ENCODE data around the gene TTF1. TPM values are rescaled to one million over a fixed set of nuclear protein-coding genes. Genes with fewer than 3 reads are reported as not detected.

TTF1 gene
- total and polyA plus RNA-seq, 11 donors: 13.0 to 25.2 (median 16.8) TPM

DNA sequence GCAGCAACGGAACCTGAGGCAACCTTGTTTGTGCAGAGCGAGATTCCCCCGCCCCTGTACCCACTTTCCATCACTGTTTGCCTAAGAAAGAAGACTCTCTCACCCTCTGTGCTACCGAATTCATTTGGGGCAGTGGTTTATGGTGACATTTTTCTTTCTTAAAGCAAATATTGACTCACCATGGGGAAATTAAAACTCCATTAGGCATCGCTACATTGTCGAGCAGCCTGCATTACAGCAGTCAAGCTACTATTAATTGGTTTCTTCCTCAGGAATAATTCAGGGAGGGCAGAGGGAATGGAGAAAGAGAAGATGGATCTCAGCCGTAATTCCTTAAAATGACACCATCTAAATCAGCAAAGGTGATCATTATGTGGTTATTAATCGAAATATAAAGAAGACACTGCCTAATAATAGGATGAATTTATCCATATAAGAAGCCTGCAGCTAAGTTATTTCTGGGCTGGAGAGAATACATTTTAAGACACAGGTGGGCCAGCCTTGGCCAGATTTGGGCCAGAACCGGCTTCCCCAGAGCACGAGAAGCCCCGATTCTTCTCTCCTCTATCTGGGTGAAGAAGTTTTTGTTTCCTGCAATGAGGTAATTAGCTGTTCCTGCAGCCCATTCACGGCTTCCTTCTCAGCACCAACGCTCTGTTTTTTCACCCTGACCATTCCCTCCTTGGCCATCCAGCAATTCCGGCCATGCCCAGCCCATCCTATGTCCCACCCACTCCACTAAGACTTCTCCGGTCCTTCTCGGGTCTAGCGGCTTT is 20.2 kb upstream of the TTF1 start:
- Histone ChIP-seq H3K9me3 (no peaks in the 10 kb centered on the region), H3K4me3 (no peak overlapping the region), H3K27ac (no peak overlapping the region), H3K27me3 (peaks cover 0 to 63% (median 0%) of the 10 kb centered on the region in 9 donors), H3K36me3 (no peaks in the 10 kb centered on the region), H3K4me1 (no peaks in the 10 kb centered on the region)
- DNase-seq (no peak), ATAC-seq (no peak)
- 58 to 64% (median 63%) methylated on average over 17 of the region's 17 CpGs for WGBS, 4 donors
- no peak for TF ChIP-seq CTCF (IDR thresholded peaks at IDR 0.05)
- TF ChIP-seq POLR2A (IDR thresholded peaks at IDR 0.05): no peak
- intact Hi-C loops (cut with DNase I): no loop called here

GRCh38 chr9:132425675-132426062 is 19.0 kb upstream of the TTF1 start:
- no peaks in the 10 kb centered on the region for H3K4me1 ChIP-seq
- intact Hi-C loops (cut with DNase I): no loop called here
- no peak overlapping the region for H3K4me3 ChIP-seq
- H3K9me3 ChIP-seq: no peaks in the 10 kb centered on the region
- WGBS, 4 donors: 56 to 62% (median 60%) methylated on average over 7 of the region's 7 CpGs
- DNase-seq (no peak), ATAC-seq (no peak)
- peaks cover 0 to 63% (median 0%) of the 10 kb centered on the region in 9 donors for H3K27me3 ChIP-seq
- H3K27ac ChIP-seq: no peak overlapping the region
- TF ChIP-seq CTCF (IDR thresholded peaks at IDR 0.05): no peak
- TF ChIP-seq POLR2A (IDR thresholded peaks at IDR 0.05): no peak
- no peaks in the 10 kb centered on the region for H3K36me3 ChIP-seq

DNA sequence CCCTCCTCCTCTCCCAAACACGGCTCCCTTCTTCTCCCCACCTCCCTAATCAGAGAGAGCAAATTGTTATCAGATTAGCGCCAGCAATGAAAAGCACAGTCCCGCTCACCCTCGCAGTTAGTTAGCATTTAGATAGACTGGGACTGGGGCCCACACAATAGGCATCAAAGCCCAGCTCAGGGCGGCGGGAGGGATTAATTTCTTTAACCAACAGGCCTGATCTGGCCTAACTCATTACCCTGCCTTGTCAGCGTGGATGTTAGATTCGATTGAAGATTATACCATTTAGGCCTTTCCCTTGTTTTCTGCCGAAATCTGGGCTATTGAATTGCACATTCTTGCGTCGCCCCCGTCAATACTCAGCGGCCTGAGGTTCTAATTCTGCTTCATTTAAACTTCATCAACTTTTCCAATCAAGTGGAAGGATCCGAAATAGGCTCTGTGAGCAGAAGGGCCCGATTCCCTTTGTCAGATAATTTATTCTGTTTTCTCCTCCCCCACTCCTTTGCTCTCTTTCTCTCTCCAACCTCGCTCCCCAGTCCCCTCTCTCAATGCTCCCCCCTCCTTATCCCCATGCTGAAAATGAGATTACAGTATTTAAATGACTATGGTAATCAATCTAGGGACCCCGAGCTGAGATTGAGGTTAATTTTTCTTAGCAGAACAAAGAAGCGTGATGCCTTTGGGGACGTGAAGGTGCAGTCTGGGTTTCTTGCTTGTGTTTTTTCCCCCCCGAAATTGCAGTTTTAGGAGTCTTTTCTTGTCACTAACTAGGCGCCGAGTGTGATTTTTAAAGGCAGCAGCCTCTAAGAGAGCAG is 18.4 kb upstream of the TTF1 start:
- Histone ChIP-seq H3K4me1 (no peaks in the 10 kb centered on the region), H3K9me3 (no peaks in the 10 kb centered on the region), H3K27ac (no peak overlapping the region), H3K4me3 (no peak overlapping the region), H3K36me3 (no peaks in the 10 kb centered on the region), H3K27me3 (peaks cover 0 to 63% (median 0%) of the 10 kb centered on the region in 9 donors)
- intact Hi-C loops (cut with DNase I): no loop called here
- ATAC-seq (no peak), DNase-seq (no peak)
- WGBS, 4 donors: 59 to 62% (median 60%) methylated on average over 22 of the region's 22 CpGs
- TF ChIP-seq POLR2A (IDR thresholded peaks at IDR 0.05): no peak
- TF ChIP-seq CTCF (IDR thresholded peaks at IDR 0.05): no peak

DNA sequence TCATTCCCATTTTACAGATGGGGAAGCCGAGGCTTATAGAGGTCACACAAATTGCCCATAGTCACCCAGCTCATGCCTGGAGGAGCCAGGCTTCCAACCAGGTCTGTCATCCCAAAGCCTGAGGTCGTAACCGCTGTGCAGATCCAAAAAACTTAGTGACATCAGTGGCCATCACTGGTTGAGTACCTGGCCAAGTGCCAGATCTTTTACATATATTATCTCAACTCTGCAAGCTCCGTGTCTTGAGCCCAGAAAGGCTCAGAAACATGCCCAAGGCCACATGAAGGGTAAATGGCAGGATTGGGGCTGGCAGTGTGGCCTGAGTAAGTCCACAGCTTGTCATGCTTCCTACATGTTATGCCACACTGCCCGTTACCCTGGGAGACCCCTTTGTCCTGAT is 16.9 kb upstream of the TTF1 start:
- H3K36me3 ChIP-seq: no peaks in the 10 kb centered on the region
- no peak overlapping the region for H3K27ac ChIP-seq
- H3K9me3 ChIP-seq: no peaks in the 10 kb centered on the region
- 64 to 80% (median 69%) methylated on average over 5 of the region's 5 CpGs for WGBS, 4 donors
- H3K27me3 ChIP-seq: peaks cover 0 to 58% (median 0%) of the 10 kb centered on the region in 9 donors
- no peak for DNase-seq
- no peak for ATAC-seq
- TF ChIP-seq POLR2A (IDR thresholded peaks at IDR 0.05) (no peak), CTCF (IDR thresholded peaks at IDR 0.05) (no peak)
- intact Hi-C loops (cut with DNase I): no loop called here
- H3K4me1 ChIP-seq: no peaks in the 10 kb centered on the region
- no peak overlapping the region for H3K4me3 ChIP-seq
